K562 (cell line): ENCODE measurements around the gene ACP1. TPM values are rescaled to one million over a fixed set of nuclear protein-coding genes. Genes with fewer than 3 reads are reported as not detected.

Experiments
- ATAC-seq: fragments of 200-7000 bp; cut with Tn5 transposase; 3 replicates; pipeline ENCODE4 v1.9.1; 2020; ENCODE audit warnings: moderate library complexity
- BruUV-seq: library from RNA; stranded (reverse); fragments of 400-500 nt; replicated peaks from 2 replicates; lab custom pipeline; 2021; lab: Mats Ljungman, UMichigan
- CTCF ChIA-PET: fragments of 300-600 bp; formaldehyde crosslinking; extraction: SDS; loops from one replicate; lab custom pipeline; 2021; ENCODE audit warnings: low intra/inter-chr PET ratio; lab: Yijun Ruan, JAX
- POLR2A ChIA-PET: fragments of 300-600, 350-650 bp; sonication (Branson Sonifier 250); formaldehyde crosslinking; extraction: SDS; loops from one replicate; lab custom pipeline; 2021; ENCODE audit warnings: antibody characterized with exemption, inconsistent platforms; lab: Yijun Ruan, JAX
- DNase-seq, 4 experiments: peaks; one replicate each; pipeline versions ENCODE4 v3.0.0 to v3.0.0-alpha.2; 2011 to 2018; ENCODE audit warnings: low spot score in 3 of 4, mixed read lengths in 3 of 4; ENCODE audit errors: extremely low read depth in 1 of 4
- FAIRE-seq: peaks from 2 replicates; lab custom pipeline; 2011; peaks lifted over from hg19 to GRCh38; lab: Jason Lieb, UNC
- H2AFZ ChIP-seq: 2 replicates; pipeline ENCODE4 v1.6.0; 2011; ENCODE audit warnings: low read depth, low read length, control low read depth, inconsistent platforms
- H3K27ac ChIP-seq: fragments of 200-600 bp; 3 replicates; pipeline ENCODE4 v1.8.0; 2011; ENCODE audit warnings: low read depth, mild to moderate bottlenecking, control low read depth, inconsistent platforms, low read length, moderate library complexity, mixed read lengths; ENCODE audit errors: extremely low read depth
- H3K27me3 ChIP-seq, 2 experiments: fragments of 300-600 bp in 1 of 2; 2 replicates in 1 of 2; 3 replicates in 1 of 2; pipeline versions ENCODE4 v1.6.0 to v1.8.0; 2011; ENCODE audit warnings: inconsistent platforms in 2 of 2, low read length in 2 of 2, mild to moderate bottlenecking in 1 of 2, mixed read lengths in 1 of 2, moderate library complexity in 1 of 2; ENCODE audit not compliant: control insufficient read depth in 2 of 2, insufficient read depth in 2 of 2
- H3K36me3 ChIP-seq: fragments of 300-600 bp; 3 replicates; pipeline ENCODE4 v1.8.0; 2011; ENCODE audit warnings: mild to moderate bottlenecking, low read length, inconsistent platforms; ENCODE audit not compliant: control insufficient read depth, insufficient read depth
- H3K4me1 ChIP-seq, 2 experiments: fragments of 200-600 bp in 1 of 2; replicated peaks in 1 of 2; 2 replicates in 1 of 2; 3 replicates in 1 of 2; pipeline versions ENCODE4 v1.5.1 to v1.8.0; 2011; ENCODE audit warnings: inconsistent platforms in 2 of 2, low read length in 2 of 2, mild to moderate bottlenecking in 1 of 2, mixed read lengths in 1 of 2, moderate library complexity in 1 of 2; ENCODE audit not compliant: control insufficient read depth in 2 of 2, insufficient read depth in 2 of 2
- H3K4me2 ChIP-seq: 2 replicates; pipeline ENCODE4 v1.6.1; 2011; ENCODE audit warnings: low read length, control low read depth, inconsistent platforms, mixed read lengths; ENCODE audit not compliant: insufficient read depth
- H3K4me3 ChIP-seq: fragments of 200-600 bp; sonication (generic), shearing (Covaris generic); 2 replicates; pipeline ENCODE4 v1.5.1; 2016; ENCODE audit warnings: control low read depth, inconsistent platforms
- H3K79me2 ChIP-seq: fragments of 200-600 bp; 3 replicates; pipeline ENCODE4 v1.8.0; 2011; ENCODE audit warnings: low read length, inconsistent platforms; ENCODE audit not compliant: control insufficient read depth, insufficient read depth
- H3K9ac ChIP-seq, 2 experiments: 2 replicates each; pipeline versions ENCODE4 v1.6.0 to v1.6.1; 2011; ENCODE audit warnings: low read depth in 2 of 2, low read length in 2 of 2, control low read depth in 1 of 2, inconsistent platforms in 1 of 2, mild to moderate bottlenecking in 1 of 2, mixed read lengths in 1 of 2; ENCODE audit not compliant: insufficient read depth in 1 of 2
- H3K9me1 ChIP-seq: one replicate; pipeline ENCODE4 v1.6.0; 2011; ENCODE audit warnings: inconsistent platforms, mild to moderate bottlenecking, low read length, moderate library complexity; ENCODE audit not compliant: control insufficient read depth, insufficient read depth
- H3K9me3 ChIP-seq: replicated peaks from 2 replicates; pipeline ENCODE4 v1.5.1; 2011; ENCODE audit warnings: low read depth, low read length, inconsistent platforms; ENCODE audit not compliant: control insufficient read depth, insufficient read depth
- H4K20me1 ChIP-seq: replicated peaks from 2 replicates; pipeline ENCODE4 v1.6.1; 2011; ENCODE audit warnings: low read length, inconsistent platforms, mixed read lengths; ENCODE audit not compliant: control insufficient read depth, insufficient read depth
- ARID1B ChIP-seq: fragments of 450-650 bp; IDR thresholded peaks from 2 replicates; pipeline ENCODE4 v1.6.1; 2016; ENCODE audit warnings: antibody characterized with exemption, mild to moderate bottlenecking, inconsistent platforms
- BRD4 ChIP-seq: fragments of 200-600 bp; sonication (generic); IDR thresholded peaks from 2 replicates; pipeline ENCODE4 v1.6.1; 2017; ENCODE audit warnings: inconsistent platforms
- BRF2 ChIP-seq: IDR thresholded peaks from 3 replicates; pipeline ENCODE4 v1.6.1; 2011; ENCODE audit warnings: borderline replicate concordance, mild to moderate bottlenecking; ENCODE audit not compliant: insufficient read length, insufficient read depth
- CREB1 ChIP-seq, 2 experiments: sonication (generic) in 1 of 2; formaldehyde crosslinking in 1 of 2; IDR thresholded peaks; 2 replicates each; pipeline versions ENCODE4 v1.6.1 to v1.8.0; 2012 to 2022; ENCODE audit warnings: inconsistent platforms in 1 of 2, mild to moderate bottlenecking in 1 of 2, missing genetic modification reagents in 1 of 2, moderate library complexity in 1 of 2
- DIDO1 ChIP-seq: fragments of 450-650 bp; IDR thresholded peaks from 2 replicates; pipeline ENCODE4 v1.6.1; 2016; ENCODE audit warnings: low read depth, missing biosample characterization, missing genetic modification characterization
- E2F3 ChIP-seq: fragments of 250-450 bp; sonication (Bioruptor Pico); IDR thresholded peaks from 2 replicates; pipeline ENCODE4 v1.4.0; 2020; ENCODE audit warnings: mild to moderate bottlenecking
- HCFC1 ChIP-seq: IDR thresholded peaks from 2 replicates; pipeline ENCODE4 v1.6.1; 2012; ENCODE audit warnings: low read depth, low read length, improper control_type of control experiment
- HINFP ChIP-seq: fragments of 450-650 bp; conservative IDR thresholded peaks from 2 replicates; pipeline ENCODE4 v1.6.1; 2016; ENCODE audit warnings: missing genetic modification characterization, low read depth, mild to moderate bottlenecking, control low read depth, missing compliant biosample characterization
- HNRNPL ChIP-seq: fragments of 200-400 bp; formaldehyde crosslinking; IDR thresholded peaks from 2 replicates; pipeline ENCODE4 v1.6.1; 2017; ENCODE audit warnings: low read depth, mild to moderate bottlenecking, low read length
- LEF1 ChIP-seq: fragments of 450-650 bp; IDR thresholded peaks from 2 replicates; pipeline ENCODE4 v1.6.1; 2016; ENCODE audit warnings: mild to moderate bottlenecking
- NFIC ChIP-seq: fragments of 450-650 bp; IDR thresholded peaks from 2 replicates; pipeline ENCODE4 v1.6.1; 2017; ENCODE audit warnings: mild to moderate bottlenecking, inconsistent platforms
- PHF20 ChIP-seq: fragments of 450-650 bp; IDR thresholded peaks from 2 replicates; pipeline ENCODE4 v1.6.1; 2018; ENCODE audit not compliant: partially characterized antibody
- POLR2H ChIP-seq: IDR thresholded peaks from 2 replicates; pipeline ENCODE4 v1.6.1; 2016; ENCODE audit warnings: missing genetic modification characterization, low read depth, mild to moderate bottlenecking, control low read depth, missing compliant biosample characterization, moderate library complexity
- RBM15 ChIP-seq: fragments of 200-400 bp; formaldehyde crosslinking; IDR thresholded peaks from 2 replicates; pipeline ENCODE4 v1.6.1; 2018; ENCODE audit warnings: mild to moderate bottlenecking, low read length, moderate library complexity; ENCODE audit not compliant: insufficient read depth
- SRSF9 ChIP-seq: fragments of 200-400 bp; formaldehyde crosslinking; IDR thresholded peaks from 2 replicates; pipeline ENCODE4 v1.6.1; 2017; ENCODE audit warnings: low read depth, low read length, borderline replicate concordance
- TBP ChIP-seq: optimal IDR thresholded peaks from 2 replicates; pipeline ENCODE3; 2011; ENCODE audit warnings: low read depth, low read length, improper control_type of control experiment
- ZNF644 ChIP-seq: fragments of 200-800 bp; sonication (Bioruptor generic); IDR thresholded peaks from 2 replicates; pipeline ENCODE4 v1.6.1; 2016; ENCODE audit warnings: low read depth, missing genetic modification characterization, missing compliant biosample characterization
- WGBS: fragments of 100-300 bp; shearing (Covaris generic); methylation state at CpG from one replicate; pipeline ENCODE4 v1.1.6; 2016; ENCODE audit warnings: low coverage, mixed read lengths; ENCODE audit not compliant: insufficient coverage; ENCODE audit errors: missing lambda C conversion rate; 5-methylcytosine and 5-hydroxymethylcytosine counted together
- in situ Hi-C: fragments of 300-500 bp; cut with MboI; formaldehyde crosslinking; loops from 4 replicates; pipeline ENCODE4 v1.15.0; 2018; ENCODE audit warnings: inconsistent platforms, mixed read lengths
- intact Hi-C: fragments of 100-400 bp; cut with micrococcal nuclease; formaldehyde crosslinking; loops from 2 replicates; pipeline ENCODE4 v1.14.2; 2022
- polyA plus RNA-seq, 8 experiments: library from polyadenylated mRNA; depleted of rRNA in 4 of 8; stranded (reverse) in 5 of 8; unstranded in 3 of 8; fragments of >200 nt; fragmentation: Nextera tagmentation in 2 of 8; fragmentation: Illumina TruSeq in 1 of 8; extraction: Ambion mirVana in 2 of 8; extraction: Trizol in 1 of 8; gene quantifications; 2 replicates each; pipeline versions ENCODE4 v1.2.1 to v1.2.3, GENCODE V29; 2011 to 2014; ENCODE audit warnings: inconsistent platforms in 1 of 8, missing spikeins in 1 of 8
- total RNA-seq, 7 experiments: library from RNA; depleted of rRNA in 6 of 7; stranded (reverse); fragments of >200 nt in 6 of 7; fragmentation: Illumina TruSeq in 2 of 7; extraction: Trizol in 2 of 7; gene quantifications; 2 replicates each; pipeline versions ENCODE4 v1.2.1 to v1.2.3, GENCODE V29; 2011 to 2021; ENCODE audit warnings: low replicate concordance in 1 of 7

The ACP1 gene
- total and polyA plus RNA-seq, 9 of the 15 experiments (the other 6 are each of a cell fraction or from before 2014, with no cell fraction given) = 139 to 493 (median 189) TPM

- no peaks in the 10 kb centered on the region for H3K9me1 ChIP-seq
- no peaks in the 10 kb centered on the region for H3K36me3 ChIP-seq
- CTCF ChIA-PET = no interaction called here
- ATAC-seq (no peak), FAIRE-seq (no peak)
- no peaks in the 10 kb centered on the region for H3K4me1 ChIP-seq
- H3K4me2 ChIP-seq = no peak overlapping the region
- WGBS = 1% methylated on average over 9 of the region's 9 CpGs
- peaks cover 7 to 10% of the 10 kb centered on the region in 2 experiments; a peak in 3 of 5 replicates for H3K27me3 ChIP-seq
- no peaks in the 10 kb centered on the region for H3K9me3 ChIP-seq
- H3K9ac ChIP-seq = no peak overlapping the region
- no peak overlapping the region for H2AFZ ChIP-seq
- H3K79me2 ChIP-seq = no peaks in the 10 kb centered on the region
- in situ Hi-C loops = no loop called here
- no TSS peak for BruUV-seq
- POLR2A ChIA-PET = no interaction called here
- no peak for TF ChIP-seq E2F3 (CRISPR knock-in tag)
- no peak for TF ChIP-seq ZNF644
- no peak for TF ChIP-seq DIDO1
- TF ChIP-seq NFIC = no peak
- TF ChIP-seq TBP = no peak
- TF ChIP-seq BRF2 = no peak
- no peak for TF ChIP-seq POLR2H (tag)
- TF ChIP-seq HCFC1 = no peak
- no peak for TF ChIP-seq HINFP (tag)
- no peak for TF ChIP-seq BRD4
- no peak for TF ChIP-seq LEF1
- no peak for TF ChIP-seq HNRNPL
- TF ChIP-seq ARID1B = no peak
- TF ChIP-seq PHF20 = no peak
- no peak for TF ChIP-seq RBM15
- no peak for TF ChIP-seq SRSF9
- no peak for TF ChIP-seq CREB1 (IDR thresholded peaks at IDR 0.05)
- no peak for TF ChIP-seq CREB1 (CRISPR knock-in tag; IDR thresholded peaks at IDR 0.05)
- TF ChIP-seq, all 486 proteins: peak for 0
- no peak for DNase-seq
- intact Hi-C loops = no loop called here
- Histone ChIP-seq H3K4me3 (no peak overlapping the region), H3K27ac (no peak overlapping the region), H4K20me1 (no peaks in the 10 kb centered on the region; the same call in 1 of the 2 replicates)
Observed at GRCh38 chr2:305366-305765, 40.6 kb downstream of the ACP1 start.
